HG03521 (cell line): ENCODE data around the gene CHN1.

Experiments used
- ATAC-seq: cut with Tn5 transposase; IDR thresholded peaks from one replicate; pipeline ENCODE4 v1.9.1; 2021; ENCODE audit warnings: mild to moderate bottlenecking, moderate library complexity; ENCODE audit not compliant: unreplicated experiment

CHN1 gene

DNA sequence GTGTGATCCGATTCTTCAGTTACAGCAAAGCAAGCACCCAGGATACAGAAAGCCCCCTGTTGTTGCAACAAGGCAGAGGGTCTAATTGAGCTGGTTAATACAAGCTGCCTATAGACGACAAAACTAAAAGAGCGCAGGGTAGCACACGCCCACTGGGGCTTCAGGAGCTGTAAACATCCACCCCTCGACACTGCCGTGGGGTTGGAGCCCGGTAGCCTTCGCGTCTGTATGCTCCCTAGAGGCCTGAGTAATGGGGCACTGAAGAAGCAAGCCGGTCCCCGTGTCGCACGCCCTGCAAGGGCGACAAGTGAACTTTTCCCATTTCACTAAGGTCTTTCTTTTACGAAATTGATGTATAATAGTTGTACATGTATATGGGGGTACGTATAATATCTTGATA lies 216.2 kb downstream of the CHN1 start:
- ATAC-seq, result no peak

DNA sequence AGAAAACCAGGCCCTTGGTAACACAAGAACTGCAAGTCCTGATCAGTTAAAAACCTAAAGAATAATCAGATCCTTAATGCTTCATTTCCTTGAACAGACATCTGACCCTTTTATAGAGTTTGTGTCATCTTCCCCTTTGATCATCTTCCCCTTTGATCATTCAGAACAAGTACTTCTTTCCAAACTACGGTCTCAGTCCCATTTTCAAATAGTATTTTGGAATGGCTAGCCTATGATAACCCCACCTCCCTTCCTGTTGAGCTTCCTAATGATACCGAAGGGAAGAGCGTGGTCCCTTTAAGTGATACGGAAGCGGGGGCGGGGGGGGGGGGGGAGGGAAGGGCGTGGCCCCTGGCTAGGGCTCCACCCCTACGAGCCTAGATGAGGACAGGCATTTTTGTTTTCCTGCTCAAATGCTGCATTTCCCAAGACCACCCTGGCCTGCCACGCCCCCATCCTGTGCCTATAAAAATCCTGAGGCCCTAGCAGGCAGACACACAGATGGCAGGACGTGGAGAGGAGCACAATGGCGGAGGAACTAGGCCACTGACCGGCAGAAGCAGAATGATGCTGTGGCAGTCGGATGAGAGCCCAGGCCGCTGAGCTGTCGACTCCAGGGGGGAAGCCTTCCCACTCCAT lies 216.8 kb downstream of the CHN1 start:
- ATAC-seq, result no peak

DNA sequence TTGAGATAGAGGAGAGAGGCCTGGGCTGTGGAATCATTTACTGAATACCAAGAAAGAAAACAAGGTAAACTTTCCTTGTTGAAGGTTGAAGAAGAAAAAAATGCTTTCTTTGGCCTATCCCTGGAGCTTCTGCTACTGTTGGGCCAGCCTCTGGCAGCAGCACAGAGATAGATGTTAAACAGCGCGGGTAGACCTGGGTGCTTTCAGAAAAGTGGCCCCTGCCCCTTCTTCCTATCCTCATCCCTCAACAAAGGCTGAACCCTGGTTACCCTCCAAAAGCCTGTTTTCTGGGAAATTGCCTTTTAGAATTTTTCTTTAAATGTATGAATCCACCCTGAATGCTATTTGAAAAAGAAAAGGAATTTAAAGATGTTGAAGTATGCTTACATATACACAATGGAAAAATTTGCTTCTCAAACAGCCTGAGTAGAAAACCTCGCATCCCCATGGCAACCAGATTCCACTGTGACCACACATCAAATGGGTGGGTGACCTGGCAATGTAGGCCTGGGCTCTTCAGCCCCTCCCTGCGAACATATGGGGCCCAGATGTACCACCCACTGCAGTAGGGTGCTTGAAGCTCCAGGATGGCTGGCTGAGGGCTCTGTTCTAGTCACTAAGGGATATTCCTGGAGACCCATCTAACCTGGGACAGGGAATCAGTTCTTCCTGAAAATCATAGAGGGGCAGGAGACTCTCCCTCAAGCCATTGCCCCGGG lies 217.5 kb downstream of the CHN1 start:
- no peak for ATAC-seq

DNA sequence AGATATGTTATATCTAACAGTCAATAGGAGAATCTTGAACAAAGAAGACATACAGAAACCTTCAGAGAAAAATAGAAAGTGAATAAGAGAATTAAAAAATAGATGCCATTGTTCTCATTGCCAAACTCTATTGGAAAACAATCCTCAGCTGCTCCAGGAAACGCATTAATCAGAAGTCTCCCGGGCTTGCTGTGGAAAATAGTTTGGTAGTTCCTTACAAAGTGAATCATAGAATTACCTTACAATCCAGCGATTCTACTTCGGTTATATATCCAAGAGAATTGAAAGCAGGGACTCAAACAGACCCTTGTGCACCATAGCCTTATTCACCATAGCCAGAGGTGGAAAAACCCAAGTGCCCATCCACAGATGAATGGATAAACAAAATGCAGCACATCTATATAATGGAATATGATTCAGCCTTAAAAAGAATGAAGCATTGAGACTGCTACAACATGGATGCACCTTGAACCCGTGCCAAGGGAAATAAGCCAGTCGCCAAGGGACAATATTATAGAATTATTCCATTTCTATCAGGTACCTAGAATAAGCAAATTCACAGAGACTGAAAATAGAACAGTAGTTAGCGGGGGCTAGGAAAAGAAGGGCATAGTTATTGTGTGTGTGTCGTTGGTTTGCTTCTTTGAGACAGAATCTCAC lies 219.0 kb downstream of the CHN1 start:
- ATAC-seq, result no peak

DNA sequence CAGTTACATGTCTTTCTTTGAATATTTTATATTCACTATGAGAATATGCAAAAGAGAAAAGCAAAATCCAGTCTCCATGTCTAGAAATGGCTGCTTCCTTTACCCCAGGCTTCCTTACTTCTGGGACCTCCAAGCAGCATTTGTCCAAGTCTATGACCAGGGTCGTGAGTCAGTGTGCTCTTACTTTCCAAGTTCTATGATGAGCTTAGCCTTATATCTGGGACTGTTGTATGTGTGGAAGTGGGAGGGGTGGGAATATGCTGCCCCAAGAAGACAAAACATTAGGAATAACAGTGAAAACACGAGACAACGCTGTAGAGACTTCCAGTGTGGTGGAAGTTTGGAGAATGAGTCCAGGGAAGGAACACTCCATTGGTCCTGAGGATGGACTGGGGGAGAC lies 219.7 kb downstream of the CHN1 start:
- ATAC-seq, result no peak

DNA sequence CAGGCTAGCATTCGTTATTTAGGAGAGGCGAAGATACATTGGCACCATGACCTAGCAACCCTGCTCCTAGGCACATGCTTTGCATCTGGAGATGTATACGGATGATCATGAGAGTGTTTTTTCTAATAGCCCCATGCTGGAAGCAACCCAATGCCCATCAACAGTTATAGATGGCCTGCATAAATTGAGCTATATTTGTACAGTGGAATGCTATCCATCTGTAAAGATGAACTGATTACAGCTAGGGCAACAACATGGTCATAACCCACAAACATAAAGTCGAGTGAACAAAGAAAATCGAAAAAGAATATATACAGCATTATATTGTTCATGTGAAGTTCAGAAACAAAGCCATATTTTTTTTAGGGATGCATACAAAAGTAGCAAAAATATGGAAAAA lies 220.3 kb downstream of the CHN1 start:
- no peak for ATAC-seq

DNA sequence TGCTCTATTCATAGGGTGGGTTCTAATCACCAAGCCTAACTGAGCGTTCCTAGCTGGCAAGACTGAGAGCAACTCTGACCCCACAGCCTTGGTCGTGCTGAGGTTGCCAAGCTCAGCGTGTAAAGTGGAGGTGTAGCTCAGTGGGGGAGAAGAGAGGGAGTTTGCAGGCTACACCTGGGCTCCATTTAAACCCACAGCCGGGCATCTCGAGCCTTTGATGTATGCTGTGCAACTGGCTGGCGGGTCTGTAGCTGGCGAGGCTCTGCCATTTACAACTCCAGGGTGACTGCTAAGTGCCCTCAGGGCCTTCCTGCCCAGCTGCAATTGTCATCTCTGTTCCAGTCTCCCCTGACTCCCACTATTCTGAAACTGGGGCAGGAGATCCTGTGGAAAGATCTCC lies 220.9 kb downstream of the CHN1 start:
- no peak for ATAC-seq

DNA sequence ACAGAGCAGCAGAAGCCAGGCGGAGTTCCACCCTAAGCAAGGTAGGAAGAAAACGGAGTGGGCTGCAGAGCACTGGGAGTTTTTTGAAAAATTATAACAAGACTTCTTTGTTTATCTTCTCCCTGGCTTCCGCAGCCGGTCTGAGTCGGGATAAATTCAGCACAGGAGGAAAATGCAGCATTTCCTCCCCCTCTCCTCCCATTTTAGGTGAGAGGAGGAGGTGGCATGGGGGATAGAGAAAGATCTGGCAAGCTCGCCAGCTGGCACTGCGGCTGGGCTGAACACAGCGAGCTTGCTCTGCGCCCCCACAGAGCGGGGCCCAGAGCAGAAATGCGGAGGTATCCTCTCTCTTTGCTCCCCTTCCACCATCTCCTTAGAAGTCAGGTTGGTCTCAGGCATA lies 223.2 kb downstream of the CHN1 start:
- ATAC-seq, result no peak

DNA sequence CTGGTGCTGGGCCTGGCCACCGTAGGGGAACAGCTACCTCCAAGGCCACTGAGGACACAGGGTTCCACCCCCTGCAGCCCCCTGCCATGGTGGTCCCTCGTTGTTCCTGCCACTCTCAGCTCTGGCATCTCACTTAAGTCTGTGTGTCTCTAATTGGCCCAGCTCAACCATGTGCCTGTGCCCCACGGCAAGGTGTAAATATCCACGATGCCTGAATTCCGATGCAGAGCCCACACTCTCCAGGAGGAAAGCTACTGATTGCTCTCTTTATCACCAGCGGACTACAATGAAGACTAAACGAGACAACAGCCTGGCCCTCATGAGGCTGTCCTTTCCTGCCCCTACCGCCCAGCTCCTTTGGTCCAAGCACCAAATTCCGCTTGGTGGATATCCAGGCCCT lies 223.9 kb downstream of the CHN1 start:
- no peak for ATAC-seq

DNA sequence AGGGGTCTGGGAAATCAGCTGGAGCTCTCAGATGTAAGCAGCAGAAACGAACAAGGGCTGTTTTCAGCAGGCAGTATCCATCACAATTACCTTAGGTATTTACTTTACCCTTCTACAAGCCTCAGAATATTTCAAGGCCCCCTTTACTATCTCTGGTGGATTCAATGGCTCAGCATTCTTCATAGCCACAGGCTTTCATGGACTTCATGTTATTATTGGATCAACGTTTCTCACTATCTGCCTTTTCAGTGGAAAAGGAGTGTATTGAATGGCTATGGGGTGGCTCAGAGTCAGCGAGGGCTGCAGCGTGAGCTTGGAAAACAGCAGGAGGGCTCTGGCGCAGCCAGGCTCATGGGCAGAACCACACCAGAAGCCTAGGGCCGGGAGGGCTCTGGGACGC lies 224.3 kb downstream of the CHN1 start:
- ATAC-seq, result no peak

DNA sequence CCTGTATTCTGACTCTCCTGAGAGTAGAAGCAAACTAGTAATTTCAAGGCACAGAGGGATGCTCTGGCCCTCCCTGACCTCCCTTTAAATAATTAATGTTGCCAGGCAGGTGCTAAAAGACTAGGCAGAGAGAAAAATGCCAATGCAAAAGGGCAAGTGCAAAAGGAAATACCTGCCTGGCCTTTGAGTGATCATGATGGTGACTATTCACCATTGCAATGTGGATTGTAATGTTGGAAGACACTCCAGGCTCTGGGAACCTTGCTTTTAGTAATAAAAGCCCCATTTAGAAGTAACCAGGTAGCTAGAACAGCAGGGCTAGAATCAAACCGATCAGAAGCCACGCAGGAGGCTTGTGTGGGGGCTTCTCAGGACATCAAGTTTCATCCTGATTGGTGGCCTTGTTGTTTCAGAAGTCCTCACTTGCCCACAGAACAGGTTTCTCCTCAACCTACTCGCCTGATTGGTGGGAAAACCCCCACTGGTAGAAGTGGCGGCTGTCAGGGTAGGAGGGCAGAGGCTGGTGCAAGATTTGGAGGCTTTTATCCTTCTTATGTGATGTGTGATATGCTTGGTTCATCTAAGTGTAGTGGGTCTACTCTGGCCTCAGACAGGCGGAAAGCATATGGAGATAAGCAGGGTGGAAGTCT lies 224.9 kb downstream of the CHN1 start:
- ATAC-seq, result no peak

DNA sequence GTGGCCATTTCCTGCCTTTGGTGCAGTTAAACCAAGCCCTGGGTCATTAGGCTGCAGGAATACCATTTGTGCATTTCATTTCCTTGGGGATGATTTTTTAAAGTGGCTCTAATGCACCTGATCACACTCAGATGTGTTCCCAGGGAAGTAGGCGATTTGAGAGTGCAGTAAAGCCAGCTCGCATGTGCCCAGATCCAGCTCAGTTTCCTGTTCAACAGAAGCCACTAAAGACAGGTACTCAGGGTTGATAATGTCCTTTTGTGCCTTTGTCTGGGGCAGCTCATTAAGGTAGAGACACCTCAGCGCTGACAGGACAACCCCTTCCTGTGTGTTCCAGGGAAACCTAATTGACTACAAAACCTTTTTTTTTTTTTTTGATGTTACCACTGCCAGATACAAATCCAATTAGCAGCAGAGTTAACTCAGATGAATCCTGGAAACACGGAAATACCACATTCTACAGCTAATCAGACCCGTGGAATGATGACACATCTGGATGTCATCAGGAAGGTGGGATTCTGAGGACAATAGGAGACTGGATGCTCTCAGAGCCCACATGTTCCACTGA lies 225.7 kb downstream of the CHN1 start:
- ATAC-seq, result no peak

DNA sequence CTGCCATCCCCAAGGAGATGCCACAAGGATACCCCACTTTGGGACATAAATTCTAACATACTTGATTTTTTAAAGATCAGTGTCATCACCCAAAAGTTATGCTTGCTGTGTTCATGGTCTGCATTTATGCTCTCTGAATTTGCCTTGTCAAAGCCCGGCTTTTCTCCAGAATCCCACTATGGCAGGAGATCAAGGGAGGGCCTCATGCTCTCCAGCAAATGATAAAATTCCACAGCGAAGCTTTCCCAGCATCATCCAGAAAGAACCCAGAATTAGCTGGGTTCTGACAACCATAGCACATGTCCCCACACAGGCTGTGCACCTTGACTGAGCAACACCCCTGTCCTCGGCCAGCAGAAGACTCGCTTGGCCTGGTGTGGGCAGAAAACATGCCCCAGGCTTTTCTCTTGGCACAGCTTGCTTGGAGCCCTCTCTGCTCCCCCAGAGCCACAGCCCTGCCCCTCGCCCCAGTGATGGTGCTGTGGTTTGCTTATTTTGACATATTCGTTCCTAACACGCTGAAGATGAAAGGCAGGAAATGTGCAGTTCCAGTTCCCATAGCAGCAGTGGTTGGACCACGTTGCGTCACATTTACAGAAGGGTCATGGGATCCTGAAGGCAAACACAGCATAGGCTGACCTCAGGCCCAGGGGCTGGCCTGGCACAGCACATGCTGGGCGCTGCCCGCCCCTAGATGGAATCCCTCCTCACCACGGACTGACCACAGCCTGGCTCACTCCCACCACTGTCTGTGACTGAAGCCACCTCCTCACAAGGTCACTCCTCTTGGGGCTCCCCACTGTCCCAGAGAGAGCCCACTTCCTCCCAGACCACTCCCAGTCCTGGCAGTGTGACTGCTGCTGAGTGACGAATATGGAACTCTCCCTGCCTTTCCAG lies 226.8 kb downstream of the CHN1 start:
- peak; percentile 76 for ATAC-seq

DNA sequence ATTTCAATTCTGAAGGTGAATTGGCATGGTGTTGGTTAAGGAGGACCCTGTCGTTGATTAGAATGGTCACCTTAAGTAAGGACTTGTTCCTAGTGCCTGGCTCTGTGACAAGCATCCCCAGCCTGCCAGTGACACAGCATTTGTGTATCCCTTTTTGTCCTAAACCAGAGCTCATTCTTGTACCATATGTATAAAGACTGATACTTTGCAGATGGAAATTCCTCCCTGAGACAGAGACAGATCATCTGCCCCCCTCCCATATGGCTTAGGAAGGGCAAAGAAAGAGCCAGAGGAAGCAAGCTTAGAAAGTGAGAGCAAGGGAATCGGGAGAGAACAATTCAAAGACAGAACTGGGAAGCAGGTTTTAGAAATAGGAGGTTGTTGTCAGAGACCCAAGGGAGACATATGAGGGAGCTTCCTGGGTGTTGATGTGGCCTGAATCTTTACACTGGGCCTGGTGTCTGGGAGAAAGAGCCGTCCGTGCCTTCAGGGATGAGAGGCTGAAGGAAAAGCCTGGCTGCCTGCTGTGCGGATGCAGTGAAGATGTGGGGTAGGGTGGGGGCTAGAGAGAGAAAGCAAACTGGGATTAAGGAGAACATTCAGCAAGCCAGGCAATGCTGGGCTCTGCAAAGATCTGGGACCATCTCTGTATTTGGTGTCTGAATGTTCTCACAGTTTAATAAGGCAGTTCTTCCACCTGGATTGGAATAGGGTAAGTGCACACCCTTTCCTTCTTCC lies 227.7 kb downstream of the CHN1 start:
- ATAC-seq, result no peak

DNA sequence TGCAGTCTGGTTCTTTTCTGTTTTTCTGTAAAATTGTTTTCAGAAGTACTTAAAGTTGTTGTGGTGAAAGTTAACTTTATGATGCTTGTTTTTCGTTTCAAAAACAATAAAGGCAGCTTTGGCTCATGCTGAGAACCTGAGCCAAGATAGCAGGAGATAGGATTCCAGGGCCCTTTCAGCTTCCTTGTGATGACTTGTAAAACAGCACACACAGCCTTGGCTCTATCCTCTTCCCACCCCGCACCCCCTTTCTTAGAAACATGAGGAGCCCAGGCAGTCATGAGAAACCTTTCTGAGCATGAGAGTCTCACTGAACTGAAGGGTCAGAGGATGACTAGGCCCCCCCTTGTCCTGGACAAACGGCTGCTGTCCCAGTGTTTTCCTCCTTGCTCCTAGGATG lies 228.5 kb downstream of the CHN1 start:
- ATAC-seq, result no peak

DNA sequence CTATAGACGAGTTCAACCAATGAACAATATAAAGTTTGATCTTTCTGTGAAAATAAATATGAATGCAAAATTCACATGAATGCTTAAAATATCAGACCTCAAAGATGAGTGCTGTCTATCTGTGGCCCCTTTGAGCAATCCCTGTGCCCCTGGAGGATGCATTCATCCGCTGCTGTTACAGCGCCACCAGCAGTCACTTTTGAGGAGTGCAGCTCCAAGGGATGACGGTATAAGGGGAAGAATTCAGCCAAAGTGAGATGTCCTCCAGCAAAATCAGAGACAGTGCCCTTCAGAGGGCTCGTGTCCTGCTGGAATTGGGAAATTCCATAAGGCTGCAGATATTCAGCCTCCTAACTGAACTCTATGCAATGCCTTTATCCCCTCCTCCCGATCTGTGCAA lies 229.0 kb downstream of the CHN1 start:
- ATAC-seq, result no peak

DNA sequence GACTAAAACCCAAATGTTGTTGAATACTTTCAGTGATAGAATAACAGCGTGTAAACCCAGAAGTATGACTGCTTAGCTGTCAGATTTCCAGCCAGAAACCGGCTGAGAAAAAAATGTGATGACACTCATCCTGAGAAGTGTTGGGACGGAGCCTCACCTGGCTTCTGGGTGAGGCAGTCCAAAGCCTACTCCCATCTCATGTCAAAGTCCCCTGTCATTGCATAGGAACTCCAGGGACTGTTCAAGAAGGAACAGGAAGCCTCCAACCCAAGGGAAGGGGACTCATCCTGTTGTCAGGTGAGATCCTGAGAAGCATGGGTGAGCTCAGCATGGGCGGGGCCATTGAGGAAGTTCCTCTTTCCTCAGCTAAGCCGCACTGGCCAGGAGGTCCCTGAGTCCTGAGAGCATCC lies 229.6 kb downstream of the CHN1 start:
- ATAC-seq, result no peak

DNA sequence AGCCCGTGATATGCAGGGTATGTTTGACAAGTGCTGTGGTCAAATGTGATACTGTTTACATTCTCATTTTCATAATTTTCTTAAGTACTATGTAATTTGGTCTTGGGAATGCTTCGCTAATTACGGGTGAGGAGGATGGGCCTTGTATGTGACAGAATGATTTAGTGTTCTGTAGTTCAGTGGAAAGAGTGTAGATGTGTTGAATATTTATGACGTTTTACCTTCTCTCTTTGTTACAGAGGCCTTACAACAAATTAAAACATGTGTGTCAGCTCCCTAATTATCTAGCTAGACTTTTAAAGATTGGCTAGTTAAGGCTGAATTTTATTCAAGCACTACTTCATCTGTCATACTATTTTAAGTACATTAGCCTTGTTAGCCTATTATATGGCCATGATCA lies 230.3 kb downstream of the CHN1 start:
- no peak for ATAC-seq

DNA sequence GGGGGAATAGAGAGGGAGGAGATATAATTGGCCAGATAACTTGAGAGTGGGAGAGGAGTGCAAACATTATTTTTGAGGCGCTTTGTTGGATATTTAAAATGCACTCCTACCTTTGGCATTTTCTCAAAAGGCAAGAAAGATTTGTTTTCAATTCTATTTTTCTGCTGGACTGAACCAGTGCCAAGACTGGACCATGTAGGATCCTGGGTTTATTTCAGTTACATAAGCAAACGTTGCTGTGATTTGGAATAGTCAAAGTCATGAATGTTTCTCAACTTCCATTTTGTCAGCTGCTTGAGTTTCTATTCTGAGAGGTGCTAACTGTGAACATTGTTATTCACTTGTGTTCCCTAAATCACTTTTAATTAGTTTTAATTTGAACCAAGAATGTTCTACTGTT lies 232.0 kb downstream of the CHN1 start:
- no peak for ATAC-seq

DNA sequence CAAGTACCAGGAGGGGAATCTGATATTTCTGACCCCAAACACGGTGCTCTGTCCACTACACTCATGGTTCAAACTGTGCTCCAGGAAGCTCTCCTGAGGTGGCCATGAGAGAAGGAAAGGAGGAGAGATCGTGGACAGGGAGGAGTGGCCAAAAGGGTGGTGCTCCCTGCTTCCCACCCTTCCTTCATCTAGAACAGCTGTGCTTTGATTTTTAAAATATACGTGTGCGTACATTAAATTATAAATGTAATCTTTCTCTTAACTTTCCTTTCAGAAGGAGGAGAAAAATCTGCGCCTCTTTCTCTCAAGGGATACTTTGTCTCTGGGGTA lies 232.7 kb downstream of the CHN1 start:
- ATAC-seq, result no peak
